CD4-positive, alpha-beta T cell treated with Interleukin-4 for 1 hour (primary cell): ENCODE measurements around the gene RERE.
"Not testable (repeated sequence)": the region's sequence is repeated elsewhere in the genome, so short reads cannot be mapped to it uniquely, and the experiment has no call there.

Experiments used
- DNase-seq, 2 donors: peaks; one replicate each; pipeline ENCODE4 v3.0.0-alpha.2; 2020 to 2022

RERE gene

DNA sequence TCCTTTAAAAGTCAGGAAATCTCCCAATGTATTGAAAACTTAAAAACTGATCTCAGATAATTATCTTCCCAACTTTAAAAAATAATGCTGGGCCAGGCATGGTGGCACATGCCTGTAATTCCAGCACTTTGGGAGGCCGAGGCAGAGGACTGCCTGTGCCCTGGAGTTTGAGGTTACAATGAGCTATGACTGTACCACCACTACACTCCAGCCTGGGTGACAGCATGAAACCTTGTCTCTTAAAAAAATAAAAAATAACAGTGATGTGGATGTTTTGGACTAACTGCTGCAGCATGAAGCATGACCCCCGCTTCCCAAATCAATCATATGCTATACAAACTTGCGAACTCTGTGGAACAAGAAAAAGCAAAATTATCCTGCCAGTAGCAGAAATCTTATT, 186.3 kb downstream of the RERE start:
- no peak for DNase-seq

DNA sequence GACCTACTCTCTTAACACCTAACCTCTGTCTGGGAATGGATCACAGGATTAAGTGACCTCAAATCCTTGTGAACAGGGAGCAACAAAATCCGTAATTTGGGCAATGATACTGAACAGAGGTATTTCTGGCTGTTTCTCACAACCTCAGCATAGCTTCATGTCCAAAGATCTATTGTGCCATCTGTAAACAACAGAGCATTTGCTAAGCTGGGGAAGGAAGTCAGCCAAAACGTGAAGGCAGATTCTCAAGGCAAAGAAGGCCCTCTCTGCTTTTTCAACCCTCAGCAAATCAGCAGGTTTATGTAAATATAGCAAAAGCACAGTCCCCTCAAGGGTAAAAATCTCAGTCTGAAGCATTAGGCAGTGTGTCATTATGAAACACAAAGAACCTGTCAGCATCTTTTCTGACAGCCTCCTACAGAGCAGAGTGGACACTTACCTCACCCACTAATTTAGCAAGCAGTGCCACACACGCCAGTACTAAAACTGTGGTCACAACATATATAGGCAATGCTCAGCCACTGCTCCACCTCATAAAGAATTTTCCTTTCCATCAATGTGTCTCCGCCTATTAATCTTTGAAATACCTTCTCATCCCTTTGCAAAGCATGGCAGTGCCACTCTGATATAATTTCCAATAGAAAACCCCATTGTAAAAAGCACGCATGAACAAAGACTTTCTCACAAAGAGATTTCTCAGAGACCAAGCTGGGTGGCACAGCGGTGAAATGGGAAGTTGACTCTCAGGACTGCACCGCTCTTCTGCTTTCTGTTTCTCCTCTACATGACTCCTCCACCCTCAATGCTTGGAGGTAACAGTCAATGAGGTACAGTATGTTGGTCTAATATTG, 188.0 kb downstream of the RERE start:
- DNase-seq: peak in 1 of 2 donors; percentile 43

DNA sequence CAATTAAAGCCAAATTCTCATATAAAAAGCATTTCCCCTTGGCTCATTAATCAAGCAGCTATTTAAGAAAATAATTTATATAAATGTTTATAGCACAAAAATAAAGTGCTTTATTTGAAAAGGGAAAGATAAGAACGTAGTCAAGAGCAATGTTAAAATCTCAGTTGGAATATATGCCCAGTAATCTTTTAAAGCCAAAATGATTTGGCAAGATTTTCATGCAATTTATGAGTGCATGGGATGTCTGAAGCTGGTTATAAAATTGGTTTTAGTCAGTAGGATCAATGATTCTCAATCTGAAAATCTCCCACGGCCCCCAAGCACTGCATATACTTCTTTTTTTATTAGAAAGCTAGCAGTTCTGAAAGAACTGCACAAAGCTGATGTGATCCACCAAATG, 188.8 kb downstream of the RERE start:
- DNase-seq: no peak

DNA sequence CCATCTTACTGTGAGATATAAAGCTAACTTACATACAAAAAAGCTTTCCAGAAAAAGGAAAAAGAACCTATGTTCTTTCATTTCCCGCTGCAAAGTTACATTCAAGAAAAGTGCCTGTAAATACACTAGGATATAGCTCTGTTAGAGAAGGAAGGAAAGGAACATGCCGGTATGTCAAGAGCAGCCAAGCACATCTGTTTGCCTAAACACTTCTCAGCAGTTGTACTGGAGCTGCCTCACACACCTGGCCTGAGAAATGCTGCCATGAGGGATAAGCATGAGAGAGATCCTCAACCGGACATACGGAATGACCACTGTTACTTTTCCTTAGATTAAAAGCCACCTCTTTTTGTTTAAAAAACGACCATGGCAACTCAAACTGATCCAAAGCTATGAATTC, 189.7 kb downstream of the RERE start:
- no peak for DNase-seq

DNA sequence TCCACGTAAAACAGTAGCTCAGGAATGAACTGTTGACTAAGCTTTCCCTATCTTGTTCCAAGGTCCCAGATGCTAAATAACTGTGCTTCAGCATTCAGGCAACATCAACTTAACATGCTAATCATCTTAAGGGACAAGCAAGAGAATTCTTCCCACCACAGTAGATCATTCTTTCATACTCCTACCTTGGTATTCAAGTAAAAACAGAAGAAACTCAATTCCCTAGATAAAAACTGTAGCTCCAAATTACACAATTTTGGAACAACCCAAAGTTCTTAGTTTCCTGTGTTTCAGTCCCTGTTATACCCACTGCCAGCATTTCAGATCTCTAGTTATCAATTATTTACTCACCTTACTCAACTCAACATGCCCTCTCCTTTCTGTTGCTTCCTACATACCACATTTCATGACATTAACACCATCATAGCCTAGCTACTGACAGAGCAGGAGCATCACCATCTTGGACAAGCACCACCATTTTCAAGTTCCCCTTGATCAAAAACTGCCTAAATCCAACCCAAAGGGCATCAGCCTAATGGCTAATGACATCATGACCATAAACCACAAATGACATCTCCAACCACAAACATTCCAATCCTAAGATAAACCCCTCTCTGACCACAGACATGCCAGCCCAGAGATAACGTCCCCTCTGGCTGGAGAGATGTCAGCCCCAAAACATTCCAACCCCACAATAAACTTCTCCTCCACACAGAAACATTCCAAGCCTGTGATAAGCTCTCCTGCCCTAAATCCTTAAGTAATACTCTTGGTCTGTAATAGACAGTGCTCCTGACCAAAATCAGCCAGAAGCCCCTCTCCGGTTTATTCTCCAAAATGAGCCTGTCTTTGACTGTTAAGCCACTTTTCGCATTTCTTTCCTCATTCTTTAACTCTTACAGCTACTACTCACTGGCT, 191.2 kb downstream of the RERE start:
- no peak for DNase-seq

DNA sequence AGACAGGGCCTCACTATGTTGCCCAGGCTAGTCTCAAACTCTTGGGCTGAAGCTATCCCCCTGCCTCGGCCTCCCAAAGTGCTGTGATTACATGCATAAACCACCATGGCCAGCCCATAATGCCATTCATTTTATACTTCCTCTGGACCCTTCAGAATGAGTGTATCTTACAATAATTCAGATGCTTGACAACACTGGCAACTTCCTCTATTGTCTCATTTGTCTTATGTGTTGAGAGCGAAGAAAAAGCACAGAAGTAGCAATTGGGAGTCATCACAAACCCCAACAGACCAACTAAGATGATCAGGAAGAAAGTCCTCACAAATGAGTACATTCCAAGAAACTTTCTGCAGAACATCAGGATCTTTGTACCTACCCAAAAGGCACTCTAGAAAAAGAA, 191.9 kb downstream of the RERE start:
- no peak for DNase-seq

DNA sequence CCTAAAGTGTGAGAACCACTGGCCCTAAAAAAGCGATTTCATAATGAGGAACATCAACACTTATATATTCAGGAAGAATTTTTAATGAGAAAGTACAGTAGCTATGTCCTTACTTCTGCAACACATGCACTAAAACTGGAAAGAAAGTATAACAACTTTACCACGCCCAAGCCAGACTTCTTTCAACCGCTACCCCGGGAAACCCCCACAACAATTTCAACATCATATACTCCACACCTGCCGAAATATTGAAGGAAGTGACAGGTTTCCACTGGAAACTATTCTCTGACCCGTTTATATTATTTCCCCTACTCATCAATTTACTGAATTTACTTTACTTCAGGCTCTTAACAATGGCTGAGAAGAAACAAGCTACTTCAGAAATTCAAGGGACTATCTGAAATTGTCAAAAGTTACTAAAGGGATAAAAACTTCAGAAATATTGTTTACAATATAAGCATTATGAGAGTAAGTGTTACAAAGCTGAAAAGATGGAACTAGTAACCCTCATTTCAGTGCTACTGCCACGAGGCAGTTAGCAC, 193.7 kb downstream of the RERE start:
- DNase-seq: peak; percentile 19 to 26

DNA sequence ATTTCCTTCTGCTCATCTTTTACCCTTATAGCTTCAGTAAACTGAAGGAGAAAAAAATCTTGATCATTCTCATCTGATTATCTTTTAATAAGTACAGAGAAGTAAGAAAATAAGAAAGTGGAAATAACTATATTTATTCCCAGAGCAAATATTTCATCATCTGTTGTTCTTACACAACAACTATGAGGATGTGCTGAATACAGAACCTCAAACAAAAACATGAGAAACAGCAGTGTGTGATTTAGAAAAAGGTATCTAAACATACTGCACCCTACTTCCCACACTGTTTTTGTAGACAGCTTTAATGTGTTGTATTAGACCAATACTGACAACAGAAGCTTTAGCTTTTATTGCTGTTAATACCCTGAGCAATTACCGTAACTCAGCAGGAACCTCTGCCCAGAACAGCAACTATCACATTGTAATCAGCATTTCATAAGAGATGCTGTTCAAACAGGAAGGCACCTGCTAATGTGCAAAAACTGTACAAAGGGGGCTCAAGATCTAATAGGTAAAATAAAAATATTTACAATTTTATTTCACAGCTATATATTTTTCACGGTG, 195.6 kb downstream of the RERE start:
- DNase-seq: not testable (repeated sequence)

DNA sequence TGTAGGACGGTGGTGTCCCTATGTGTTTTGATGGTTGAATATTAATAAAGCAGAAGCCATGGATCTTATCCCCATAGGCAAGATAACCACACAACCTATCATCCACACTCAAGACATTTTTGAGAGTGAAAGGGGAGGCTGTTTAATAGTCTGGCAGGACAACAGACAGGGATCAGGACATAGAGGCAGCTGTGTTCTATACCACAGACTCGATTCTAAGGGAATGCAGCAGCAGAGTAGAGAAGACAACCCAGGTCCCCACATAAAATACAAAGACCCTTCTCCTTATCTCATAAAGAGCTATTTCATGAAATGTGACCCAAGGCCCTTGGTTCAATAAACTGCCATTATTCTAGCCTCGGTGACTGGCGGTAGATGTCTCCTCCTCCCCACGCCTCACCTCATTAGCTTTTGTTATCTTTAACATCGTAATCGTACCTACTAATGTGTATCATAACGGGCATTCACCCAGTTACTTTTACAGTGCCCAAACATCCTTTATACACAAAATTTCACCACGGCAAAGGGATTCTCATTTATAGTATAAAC, 196.3 kb downstream of the RERE start:
- not testable (repeated sequence) for DNase-seq

DNA sequence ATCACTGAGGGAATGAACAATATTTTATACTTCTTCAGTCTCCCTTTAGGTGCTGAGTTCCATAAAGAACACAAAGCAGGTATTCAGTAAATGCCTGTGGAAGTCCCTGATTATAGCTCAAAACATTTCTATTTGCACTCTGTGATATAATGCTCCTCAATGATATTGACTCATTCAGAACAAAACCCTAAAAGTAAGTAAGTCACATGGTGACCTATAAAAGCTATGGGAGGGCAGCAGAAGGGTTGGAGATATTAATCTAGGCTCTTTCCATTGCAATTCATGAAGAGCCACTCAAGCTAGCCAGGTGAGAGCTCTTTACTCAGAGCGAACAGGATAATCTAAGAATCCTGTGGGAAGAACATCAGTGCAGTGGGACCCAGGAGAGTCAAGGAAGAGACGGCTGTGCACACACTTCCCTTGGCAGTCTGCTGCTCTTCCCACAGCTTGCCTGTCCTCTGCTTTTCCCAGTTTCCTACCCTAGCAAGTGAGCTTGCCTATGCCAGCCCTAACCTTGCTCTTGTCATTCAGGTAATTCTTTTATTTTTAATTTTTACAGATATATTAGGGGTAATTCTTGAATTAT, 197.4 kb downstream of the RERE start:
- DNase-seq: not testable (repeated sequence)

DNA sequence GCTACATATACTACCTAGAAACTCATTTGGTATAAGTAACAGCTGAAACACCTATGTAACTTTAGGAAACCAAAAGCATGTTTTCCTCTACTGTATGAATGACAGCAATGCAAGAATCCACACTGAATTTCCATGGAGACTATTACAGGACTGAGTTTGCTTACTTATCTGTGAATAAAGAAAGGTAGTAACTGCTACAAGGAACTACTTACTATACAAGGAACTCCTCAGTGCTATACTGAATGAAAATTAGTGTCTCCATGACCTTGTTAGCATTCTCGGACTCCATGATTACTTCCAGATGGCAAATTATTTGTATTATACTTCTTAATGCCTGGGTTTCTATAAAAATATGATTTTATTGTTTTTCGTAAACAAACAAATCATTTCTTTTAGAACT, 198.0 kb downstream of the RERE start:
- not testable (repeated sequence) for DNase-seq

DNA sequence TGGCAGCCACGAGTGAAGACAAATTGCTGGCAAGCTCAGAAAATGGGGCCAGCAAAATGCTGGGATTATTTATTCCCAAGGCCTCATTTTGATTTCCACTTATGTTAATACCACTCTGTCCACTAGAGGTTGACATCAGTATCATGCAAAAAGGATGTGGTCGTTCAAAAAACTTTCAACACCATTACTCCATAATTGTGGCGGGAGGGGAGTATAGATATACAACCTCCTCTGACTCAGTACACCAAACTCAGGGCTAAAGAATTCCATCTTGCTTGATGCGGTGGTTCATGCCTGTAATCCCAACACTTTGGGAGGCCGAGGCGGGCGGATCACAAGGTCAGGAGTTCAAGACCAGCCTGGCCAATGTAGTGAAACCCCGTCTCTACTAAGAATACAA, 200.6 kb downstream of the RERE start:
- DNase-seq: not testable (repeated sequence)

DNA sequence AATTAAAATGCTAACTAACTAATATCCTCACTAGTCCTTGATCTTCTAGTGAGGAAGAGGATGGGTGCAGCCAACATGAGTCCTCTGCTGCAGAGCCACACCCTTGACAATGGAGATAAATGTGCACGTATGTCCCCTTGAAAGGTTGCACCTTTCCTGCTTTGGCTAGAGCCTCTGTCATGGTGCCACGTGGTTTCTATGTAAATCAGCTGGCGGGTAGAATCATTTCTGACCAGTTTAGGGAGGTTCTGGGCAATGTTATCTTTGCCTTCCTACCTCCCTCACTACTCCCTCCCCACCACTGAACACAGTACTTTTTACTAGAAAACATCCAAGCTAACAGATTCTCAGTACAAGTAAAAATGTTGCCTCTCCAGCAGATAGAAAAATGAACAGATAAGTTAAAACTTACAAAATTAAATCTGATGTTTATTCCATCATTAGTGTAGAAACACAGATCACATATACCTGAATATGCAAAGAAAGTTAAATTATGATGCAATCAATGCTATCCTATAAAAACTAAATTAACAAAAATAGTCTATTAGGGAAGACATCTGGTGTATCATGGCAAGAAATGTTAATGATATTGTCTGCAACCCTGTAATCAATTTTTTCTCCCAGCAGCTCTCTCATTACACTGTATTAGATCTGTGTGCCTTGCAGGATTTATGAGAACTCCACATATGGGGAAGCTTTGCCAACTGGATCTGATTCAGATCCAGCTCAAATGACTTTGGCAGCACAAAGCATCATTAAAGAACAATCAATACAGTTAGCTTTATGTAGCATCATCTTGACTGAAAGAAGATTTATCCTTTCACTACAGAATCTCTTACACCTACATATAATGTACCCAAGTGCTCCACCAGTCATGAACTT, 205.6 kb downstream of the RERE start:
- DNase-seq: not testable (repeated sequence)

DNA sequence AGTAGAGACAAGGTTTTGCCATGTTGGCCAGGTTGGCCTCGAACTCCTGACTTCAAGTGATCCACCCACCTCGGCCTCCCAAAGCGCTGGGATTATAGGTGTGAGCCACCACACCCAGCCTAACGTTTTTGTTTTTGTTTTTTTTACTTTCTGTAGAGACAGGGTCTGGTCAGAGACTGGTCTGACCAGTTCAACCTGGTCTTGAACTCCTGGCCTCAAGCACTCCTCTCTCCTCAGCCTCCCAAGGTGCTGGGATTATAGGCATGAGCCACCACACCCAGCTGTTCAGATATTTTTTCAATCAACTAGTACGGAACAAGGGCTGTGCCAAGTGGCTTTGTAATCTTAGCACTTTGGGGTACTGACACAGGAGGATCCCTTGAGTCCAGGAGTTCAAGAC, 209.5 kb downstream of the RERE start:
- no peak for DNase-seq

DNA sequence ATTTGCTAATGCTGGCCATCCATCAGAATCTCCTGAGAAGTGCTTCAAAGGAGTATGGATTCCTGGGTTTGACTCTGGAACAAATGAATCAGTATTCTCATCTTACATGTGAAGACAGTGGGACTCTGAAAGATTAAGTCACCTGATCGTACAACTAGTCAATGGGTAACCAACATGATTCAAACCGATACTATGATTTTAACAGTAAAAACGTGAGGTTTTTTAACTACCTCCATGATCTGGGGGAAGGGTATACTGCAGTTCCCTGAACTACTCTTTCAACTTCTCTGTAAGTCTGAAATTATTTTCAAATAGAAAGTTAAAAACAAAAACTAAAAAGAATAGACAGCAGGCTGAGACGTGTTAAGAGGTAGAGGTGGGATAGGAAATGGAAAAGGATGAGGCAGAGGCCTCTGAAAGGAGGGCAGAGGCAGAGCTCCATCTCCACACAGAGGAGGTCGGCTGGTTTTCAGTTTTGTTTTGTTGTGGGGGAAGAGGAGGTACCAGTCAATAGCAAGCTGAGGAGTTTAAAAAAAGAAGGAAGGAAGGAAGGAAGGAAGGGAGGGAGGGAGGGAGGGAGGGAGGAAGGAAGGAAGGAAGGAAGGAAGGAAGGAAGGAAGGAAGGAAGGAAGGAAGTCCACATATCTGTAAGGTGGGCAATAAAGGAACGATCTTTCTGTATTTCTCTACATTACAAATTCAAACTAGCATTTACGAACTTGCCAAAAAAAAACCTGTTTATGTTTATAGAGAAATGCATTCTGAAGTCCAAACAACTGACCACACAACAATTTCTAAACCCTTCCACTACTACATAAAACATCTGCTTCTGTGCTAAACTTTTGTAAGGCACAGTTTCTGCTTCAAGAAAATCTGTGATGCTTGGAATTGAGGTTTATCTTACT, 213.1 kb downstream of the RERE start:
- peak in 1 of 2 donors; percentile 24 for DNase-seq

DNA sequence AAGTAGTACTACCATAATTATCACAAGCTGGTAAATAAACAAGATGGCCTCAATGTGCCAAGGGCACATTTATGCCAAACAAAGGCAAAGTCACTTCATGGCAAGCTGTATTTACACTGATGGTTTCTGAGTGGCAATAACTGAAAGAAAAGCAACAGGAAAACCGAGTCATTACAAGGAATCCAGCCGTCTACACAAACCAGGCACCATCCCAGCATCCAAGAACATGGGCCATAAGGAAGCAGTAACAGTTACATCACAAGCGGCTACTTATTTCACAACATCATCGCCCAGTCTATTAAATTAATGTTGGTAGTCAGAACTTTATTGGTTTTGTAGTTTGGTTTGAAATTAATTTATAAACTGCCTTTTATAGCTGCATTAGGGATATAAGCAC, 214.2 kb downstream of the RERE start:
- DNase-seq: no peak

DNA sequence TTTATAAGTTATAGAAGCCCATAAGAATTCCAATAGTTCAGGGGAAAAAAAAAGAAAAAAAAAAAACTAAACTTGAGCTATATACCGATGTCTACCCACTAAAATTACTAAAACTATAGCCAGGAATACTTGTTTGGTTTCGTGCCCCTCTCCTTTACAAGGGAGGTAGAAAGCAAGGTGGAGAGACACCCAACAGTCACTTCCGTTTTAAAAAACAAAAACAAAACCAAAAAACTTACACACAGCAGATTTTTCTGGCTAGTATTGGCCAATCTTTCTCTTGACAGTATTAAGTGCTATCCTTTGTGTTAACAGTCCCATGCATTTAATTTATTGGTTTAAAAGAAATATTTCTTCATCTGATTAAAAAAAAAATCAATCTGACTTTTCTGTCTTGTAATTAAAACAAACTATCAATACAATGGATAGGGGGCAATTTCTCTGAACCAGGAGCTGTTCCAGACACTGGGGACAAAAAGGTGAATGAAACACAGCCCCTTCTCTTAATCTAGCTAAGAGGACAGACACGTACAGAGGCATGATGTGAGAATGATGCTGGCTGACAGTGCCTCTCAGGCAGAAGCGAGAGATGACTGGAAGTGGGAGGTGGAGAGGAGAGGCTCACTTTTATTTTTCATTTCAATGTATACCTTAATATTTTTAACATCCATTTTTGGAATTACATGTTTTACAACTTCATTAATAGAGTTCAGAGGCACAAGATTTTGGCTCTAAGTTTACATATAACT, 214.8 kb downstream of the RERE start:
- peak in 1 of 2 donors; percentile 25 for DNase-seq

DNA sequence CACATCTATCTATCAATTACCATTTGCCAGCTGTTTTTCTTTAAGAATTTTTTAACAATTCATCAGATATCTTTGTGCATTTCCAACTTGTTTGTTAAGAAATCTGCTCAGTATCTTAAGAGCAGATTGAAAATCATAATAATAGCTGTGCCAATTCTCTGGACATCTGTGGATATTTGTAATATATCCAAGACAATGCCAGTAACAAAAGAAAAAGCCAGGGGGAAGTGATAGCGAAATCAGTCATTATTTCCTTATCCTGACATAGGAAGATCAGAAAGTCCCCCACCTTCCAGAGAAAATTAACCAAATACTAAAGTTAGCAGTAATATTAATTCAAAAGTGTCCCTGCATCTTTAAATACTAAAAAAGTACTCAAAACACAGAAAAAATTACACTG, 217.1 kb downstream of the RERE start:
- DNase-seq: no peak

DNA sequence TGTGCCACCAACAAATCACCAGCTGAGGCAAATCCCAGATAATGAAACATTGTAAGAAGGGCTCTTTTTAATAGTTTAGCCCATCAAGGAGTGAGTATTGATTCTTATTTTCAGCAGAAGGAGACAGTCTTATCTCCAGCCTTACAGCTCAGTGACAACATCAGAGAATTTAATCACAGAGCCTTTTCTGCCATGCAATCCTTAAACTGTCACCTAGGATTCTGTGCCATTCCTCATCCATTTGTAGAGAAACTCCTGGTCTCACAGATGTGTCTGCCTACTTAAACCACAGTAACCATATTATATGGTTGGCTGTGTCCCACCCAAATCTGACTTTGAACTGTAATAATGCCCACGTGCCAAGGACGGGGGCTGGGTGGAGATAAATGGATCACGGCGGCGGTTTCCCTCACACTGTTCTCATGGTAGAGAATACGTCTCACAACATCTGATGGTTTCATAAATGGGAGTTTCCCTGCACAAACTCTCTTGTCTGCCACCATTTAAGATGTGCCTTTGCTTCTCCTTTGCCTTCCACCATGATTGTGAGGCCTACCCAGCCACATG, 217.7 kb downstream of the RERE start:
- DNase-seq: no peak
